ENCODE data around the gene SPC25. TPM values are rescaled to one million over a fixed set of nuclear protein-coding genes. Genes with fewer than 3 reads are reported as not detected.

SPC25 gene
- total and polyA plus RNA-seq, 8 donors: 1.4 to 29.0 (median 13.1) TPM

GRCh38 chr2:168926621-168927386 is 36.6 kb upstream of the SPC25 start:
- no peaks in the 10 kb centered on the region for H3K36me3 ChIP-seq
- peaks cover 0 to 12% of the 10 kb centered on the region in 2 donors for H3K27me3 ChIP-seq
- ATAC-seq: no peak
- H3K9me3 ChIP-seq: no peaks in the 10 kb centered on the region
- TF ChIP-seq CTCF (IDR thresholded peaks at IDR 0.05): no peak
- H3K4me3 ChIP-seq: no peak overlapping the region
- H3K27ac ChIP-seq: no peak overlapping the region
- no peak for DNase-seq
- no peaks in the 10 kb centered on the region for H3K4me1 ChIP-seq
- intact Hi-C loops (cut with DNase I): no loop called here

GRCh38 chr2:168920504-168921157 is 30.4 kb upstream of the SPC25 start:
- Histone ChIP-seq H3K36me3 (no peaks in the 10 kb centered on the region), H3K9me3 (peaks cover 0 to 2% of the 10 kb centered on the region in 2 donors), H3K4me1 (no peaks in the 10 kb centered on the region), H3K27ac (no peak overlapping the region), H3K27me3 (no peaks in the 10 kb centered on the region), H3K4me3 (no peak overlapping the region)
- peak in 1 of 2 donors; percentile 48 for TF ChIP-seq CTCF (IDR thresholded peaks at IDR 0.05)
- ATAC-seq: peak; percentile 69
- peak in 2 of 4 donors; percentile 13 to 19 for DNase-seq
- intact Hi-C loops (cut with DNase I): loop anchor here in 1 of 2 donors (5.0 kb wide), 2 partner anchors 148 to 573 kb away; no protein-coding TSS in a partner anchor

GRCh38 chr2:168916331-168916675 is 26.1 kb upstream of the SPC25 start:
- Histone ChIP-seq H3K27ac (no peak overlapping the region), H3K4me1 (no peaks in the 10 kb centered on the region), H3K36me3 (no peaks in the 10 kb centered on the region), H3K4me3 (no peak overlapping the region), H3K27me3 (peaks cover 11 to 21% of the 10 kb centered on the region in 2 donors), H3K9me3 (peaks cover 0 to 4% of the 10 kb centered on the region in 2 donors)
- ATAC-seq (no peak), DNase-seq (no peak)
- intact Hi-C loops (cut with DNase I): no loop called here
- TF ChIP-seq CTCF (IDR thresholded peaks at IDR 0.05): no peak

- Histone ChIP-seq H3K36me3 (no peaks in the 10 kb centered on the region), H3K4me1 (no peaks in the 10 kb centered on the region), H3K27me3 (peaks cover 11 to 21% of the 10 kb centered on the region in 2 donors), H3K9me3 (peaks cover 0 to 4% of the 10 kb centered on the region in 2 donors), H3K27ac (no peak overlapping the region), H3K4me3 (no peak overlapping the region)
- intact Hi-C loops (cut with DNase I): no loop called here
- DNase-seq (no peak), ATAC-seq (no peak)
- no peak for TF ChIP-seq CTCF (IDR thresholded peaks at IDR 0.05)
Measured at GRCh38 chr2:168915441-168916330, 25.5 kb upstream of the SPC25 start.
